Kidney (tissue), 14 donors: Measurements from ENCODE around the gene GFRA1. TPM values are rescaled to one million over a fixed set of nuclear protein-coding genes. Genes with fewer than 3 reads are reported as not detected.
A peak's percentile ranks its signal among the peaks of the same experiment; 100 is the strongest.

Experiments used
- DNase-seq, 5 donors: peaks; one replicate each; pipeline ENCODE4 v3.0.0-alpha.2; 2013 to 2020
- FAIRE-seq: peaks from 2 replicates; lab custom pipeline; 2012; peaks lifted over from hg19 to GRCh38; lab: Jason Lieb, UNC
- H3K27ac ChIP-seq, 2 donors: one replicate each; pipeline ENCODE4 v1.7.0; 2013; ENCODE audit warnings: low read depth in 2 of 2, low read length in 2 of 2, inconsistent platforms in 1 of 2
- H3K27me3 ChIP-seq: one replicate; pipeline ENCODE4 v1.7.1; 2013; ENCODE audit warnings: low read length, inconsistent platforms; ENCODE audit not compliant: control insufficient read depth, insufficient read depth
- H3K36me3 ChIP-seq, 3 donors: one replicate each; pipeline versions ENCODE4 v1.7.0 to v1.7.1; 2013; ENCODE audit warnings: low read length in 3 of 3, control low read depth in 1 of 3, inconsistent platforms in 1 of 3; ENCODE audit not compliant: insufficient read depth in 3 of 3, control insufficient read depth in 2 of 3
- H3K4me1 ChIP-seq, 3 donors: one replicate each; pipeline versions ENCODE4 v1.7.0 to v1.7.1; 2013; ENCODE audit warnings: low read length in 3 of 3, inconsistent platforms in 1 of 3, low read depth in 1 of 3; ENCODE audit not compliant: control insufficient read depth in 2 of 3, insufficient read depth in 2 of 3
- H3K4me3 ChIP-seq, 3 donors: one replicate each; pipeline versions ENCODE4 v1.7.0 to v1.8.1; 2013; ENCODE audit warnings: low read length in 3 of 3, control low read depth in 1 of 3, inconsistent platforms in 1 of 3
- H3K9ac ChIP-seq, 3 donors: one replicate each; pipeline versions ENCODE4 v1.7.0 to v1.7.1; 2013; ENCODE audit warnings: low read length in 3 of 3, control low read depth in 1 of 3, inconsistent platforms in 1 of 3
- H3K9me3 ChIP-seq, 3 donors: one replicate each; pipeline versions ENCODE4 v1.7.0 to v1.7.1; 2013; ENCODE audit warnings: low read length in 3 of 3, control low read depth in 1 of 3, inconsistent platforms in 1 of 3; ENCODE audit not compliant: control insufficient read depth in 2 of 3, insufficient read depth in 1 of 3
- CTCF ChIP-seq: IDR thresholded peaks from 3 replicates; pipeline ENCODE4 v1.5.1; 2012; ENCODE audit warnings: mild to moderate bottlenecking, moderate library complexity, borderline replicate concordance; ENCODE audit not compliant: insufficient read depth; ENCODE audit errors: extremely low read depth
- intact Hi-C: fragments of 100-400 bp; cut with DNase I; formaldehyde crosslinking; loops from one replicate; pipeline ENCODE4 v1.11.1; 2022
- polyA plus RNA-seq: library from polyadenylated mRNA; stranded (reverse); fragments of 350-450 nt; fragmentation: Illumina TruSeq; extraction: RNeasy Lipid Tissue Mini Kit (QIAGEN cat#74804); gene quantifications from one replicate; pipeline ENCODE4 v1.2.3, GENCODE V29; 2014; ENCODE audit warnings: low read depth, low replicate concordance; ENCODE audit not compliant: insufficient read depth
- total RNA-seq: library from RNA; stranded (reverse); fragmentation: NEBNext Ultra II Directional; extraction: Animal tissue kit (Norgen Biotek cat#: 25700); gene quantifications from one replicate; pipeline ENCODE4 v1.2.1, GENCODE V29; 2021
- donor health status: control.
- donor health status: control.
- donor health status: control.
- donor health status: control.
- donor health status: control.
- donor health status: DM: yes; HTN: yes; CAD: no.
- donor health status: Normal renal cell carcinoma (clear cell type).

GFRA1 gene
- total and polyA plus RNA-seq, 2 donors from 2014 or later, result 3.0 to 22.3 TPM

- H3K27me3 ChIP-seq, result no peaks in the 10 kb centered on the region
- H3K36me3 ChIP-seq, result no peaks in the 10 kb centered on the region
- no peak overlapping the region for H3K27ac ChIP-seq
- H3K9me3 ChIP-seq, result no peaks in the 10 kb centered on the region
- H3K9ac ChIP-seq, result no peak overlapping the region
- no peak for TF ChIP-seq CTCF
- intact Hi-C loops, result no loop called here
- FAIRE-seq (no peak), DNase-seq (peak in 2 of 5 donors; percentile 41 to 75)
- no peak overlapping the region for H3K4me3 ChIP-seq
- peaks cover 0 to 2% (median 0%) of the 10 kb centered on the region in 3 donors for H3K4me1 ChIP-seq
Measured at GRCh38 chr10:116085323-116085722, 187.7 kb downstream of the GFRA1 start.

- intact Hi-C loops, result no loop called here
- Histone ChIP-seq H3K27ac (no peak overlapping the region), H3K9ac (no peak overlapping the region), H3K4me1 (peaks cover 0 to 2% (median 0%) of the 10 kb centered on the region in 3 donors), H3K36me3 (no peaks in the 10 kb centered on the region), H3K27me3 (no peaks in the 10 kb centered on the region), H3K9me3 (no peaks in the 10 kb centered on the region), H3K4me3 (no peak overlapping the region)
- TF ChIP-seq CTCF, result no peak
- DNase-seq, result no peak
- FAIRE-seq, result no peak
Measured at GRCh38 chr10:116084161-116084560, 188.8 kb downstream of the GFRA1 start.

DNA sequence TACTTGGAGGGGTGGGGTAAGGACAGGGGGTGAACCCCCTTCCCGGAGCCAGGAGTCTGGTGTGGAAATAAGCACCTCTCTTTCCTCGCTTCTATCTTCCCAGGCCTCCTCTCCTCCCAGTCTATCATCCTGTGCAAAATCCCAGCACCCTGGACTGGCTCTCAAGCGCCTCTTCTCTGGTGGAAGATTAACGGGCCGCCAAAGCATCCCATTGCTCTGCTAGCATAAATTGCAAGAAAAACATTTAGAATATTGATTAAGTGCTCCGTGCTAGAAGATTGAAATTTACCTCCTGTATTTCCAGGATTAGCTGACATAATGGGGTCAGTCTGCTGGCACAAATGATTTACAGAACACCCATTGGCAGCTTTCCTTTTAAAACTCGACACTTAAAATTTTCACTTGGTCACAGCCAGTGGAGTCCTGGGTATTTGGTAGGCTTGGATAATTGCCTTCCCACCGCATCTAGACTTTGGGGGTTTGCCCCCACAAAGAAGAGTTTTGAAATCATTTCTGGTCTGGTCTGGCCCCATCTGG lies 189.7 kb downstream of the GFRA1 start:
- FAIRE-seq (no peak), DNase-seq (no peak)
- Histone ChIP-seq H3K27ac (no peak overlapping the region), H3K9ac (no peak overlapping the region), H3K36me3 (no peaks in the 10 kb centered on the region), H3K27me3 (no peaks in the 10 kb centered on the region), H3K4me1 (no peaks in the 10 kb centered on the region), H3K9me3 (no peaks in the 10 kb centered on the region), H3K4me3 (no peak overlapping the region)
- intact Hi-C loops, result no loop called here
- TF ChIP-seq CTCF, result no peak

DNA sequence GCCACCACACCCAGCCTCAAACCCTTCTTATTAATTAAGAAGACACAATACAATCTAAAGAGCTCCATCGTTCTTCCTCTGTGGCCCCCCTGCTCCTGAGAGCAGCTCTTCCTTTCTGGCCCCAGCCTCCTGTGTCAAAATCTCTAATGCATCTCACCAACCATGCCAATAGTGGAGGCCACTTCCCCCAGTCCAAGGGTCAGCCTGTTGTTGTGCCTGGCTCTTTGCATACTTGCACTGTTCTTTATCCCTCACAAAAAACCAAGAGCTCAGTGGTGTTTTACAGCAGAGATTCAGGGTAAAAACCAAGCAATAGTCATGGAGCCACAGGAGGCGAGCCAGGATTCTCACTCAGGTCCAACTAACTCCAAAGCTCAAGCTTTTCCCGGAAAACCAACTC lies 190.2 kb downstream of the GFRA1 start:
- H3K27me3 ChIP-seq, result no peaks in the 10 kb centered on the region
- intact Hi-C loops, result no loop called here
- H3K4me3 ChIP-seq, result no peak overlapping the region
- H3K4me1 ChIP-seq, result no peaks in the 10 kb centered on the region
- no peak overlapping the region for H3K9ac ChIP-seq
- DNase-seq (no peak), FAIRE-seq (no peak)
- H3K36me3 ChIP-seq, result no peaks in the 10 kb centered on the region
- H3K27ac ChIP-seq, result no peak overlapping the region
- no peak for TF ChIP-seq CTCF
- H3K9me3 ChIP-seq, result no peaks in the 10 kb centered on the region
